K562 (cell line): Measurements from ENCODE around the gene S100A2. TPM values are rescaled to one million over a fixed set of nuclear protein-coding genes. Genes with fewer than 3 reads are reported as not detected.

Source experiments
- ATAC-seq: fragments of 200-7000 bp; cut with Tn5 transposase; 3 replicates; pipeline ENCODE4 v1.9.1; 2020; ENCODE audit warnings: moderate library complexity
- BruUV-seq: library from RNA; stranded (reverse); fragments of 400-500 nt; replicated peaks from 2 replicates; lab custom pipeline; 2021; lab: Mats Ljungman, UMichigan
- CTCF ChIA-PET: fragments of 300-600 bp; formaldehyde crosslinking; extraction: SDS; loops from one replicate; lab custom pipeline; 2021; ENCODE audit warnings: low intra/inter-chr PET ratio; lab: Yijun Ruan, JAX
- POLR2A ChIA-PET: fragments of 300-600, 350-650 bp; sonication (Branson Sonifier 250); formaldehyde crosslinking; extraction: SDS; loops from one replicate; lab custom pipeline; 2021; ENCODE audit warnings: antibody characterized with exemption, inconsistent platforms; lab: Yijun Ruan, JAX
- DNase-seq, 4 experiments: peaks; one replicate each; pipeline versions ENCODE4 v3.0.0 to v3.0.0-alpha.2; 2011 to 2018; ENCODE audit warnings: low spot score in 3 of 4, mixed read lengths in 3 of 4; ENCODE audit errors: extremely low read depth in 1 of 4
- FAIRE-seq: peaks from 2 replicates; lab custom pipeline; 2011; peaks lifted over from hg19 to GRCh38; lab: Jason Lieb, UNC
- H2AFZ ChIP-seq: 2 replicates; pipeline ENCODE4 v1.6.0; 2011; ENCODE audit warnings: low read depth, low read length, control low read depth, inconsistent platforms
- H3K27ac ChIP-seq: fragments of 200-600 bp; 3 replicates; pipeline ENCODE4 v1.8.0; 2011; ENCODE audit warnings: low read depth, mild to moderate bottlenecking, control low read depth, inconsistent platforms, low read length, moderate library complexity, mixed read lengths; ENCODE audit errors: extremely low read depth
- H3K27me3 ChIP-seq, 2 experiments: fragments of 300-600 bp in 1 of 2; 2 replicates in 1 of 2; 3 replicates in 1 of 2; pipeline versions ENCODE4 v1.6.0 to v1.8.0; 2011; ENCODE audit warnings: inconsistent platforms in 2 of 2, low read length in 2 of 2, mild to moderate bottlenecking in 1 of 2, mixed read lengths in 1 of 2, moderate library complexity in 1 of 2; ENCODE audit not compliant: control insufficient read depth in 2 of 2, insufficient read depth in 2 of 2
- H3K36me3 ChIP-seq: fragments of 300-600 bp; 3 replicates; pipeline ENCODE4 v1.8.0; 2011; ENCODE audit warnings: mild to moderate bottlenecking, low read length, inconsistent platforms; ENCODE audit not compliant: control insufficient read depth, insufficient read depth
- H3K4me1 ChIP-seq, 2 experiments: fragments of 200-600 bp in 1 of 2; replicated peaks in 1 of 2; 2 replicates in 1 of 2; 3 replicates in 1 of 2; pipeline versions ENCODE4 v1.5.1 to v1.8.0; 2011; ENCODE audit warnings: inconsistent platforms in 2 of 2, low read length in 2 of 2, mild to moderate bottlenecking in 1 of 2, mixed read lengths in 1 of 2, moderate library complexity in 1 of 2; ENCODE audit not compliant: control insufficient read depth in 2 of 2, insufficient read depth in 2 of 2
- H3K4me2 ChIP-seq: 2 replicates; pipeline ENCODE4 v1.6.1; 2011; ENCODE audit warnings: low read length, control low read depth, inconsistent platforms, mixed read lengths; ENCODE audit not compliant: insufficient read depth
- H3K4me3 ChIP-seq: fragments of 200-600 bp; sonication (generic), shearing (Covaris generic); 2 replicates; pipeline ENCODE4 v1.5.1; 2016; ENCODE audit warnings: control low read depth, inconsistent platforms
- H3K79me2 ChIP-seq: fragments of 200-600 bp; 3 replicates; pipeline ENCODE4 v1.8.0; 2011; ENCODE audit warnings: low read length, inconsistent platforms; ENCODE audit not compliant: control insufficient read depth, insufficient read depth
- H3K9ac ChIP-seq, 2 experiments: 2 replicates each; pipeline versions ENCODE4 v1.6.0 to v1.6.1; 2011; ENCODE audit warnings: low read depth in 2 of 2, low read length in 2 of 2, control low read depth in 1 of 2, inconsistent platforms in 1 of 2, mild to moderate bottlenecking in 1 of 2, mixed read lengths in 1 of 2; ENCODE audit not compliant: insufficient read depth in 1 of 2
- H3K9me1 ChIP-seq: one replicate; pipeline ENCODE4 v1.6.0; 2011; ENCODE audit warnings: inconsistent platforms, mild to moderate bottlenecking, low read length, moderate library complexity; ENCODE audit not compliant: control insufficient read depth, insufficient read depth
- H3K9me3 ChIP-seq: replicated peaks from 2 replicates; pipeline ENCODE4 v1.5.1; 2011; ENCODE audit warnings: low read depth, low read length, inconsistent platforms; ENCODE audit not compliant: control insufficient read depth, insufficient read depth
- H4K20me1 ChIP-seq: replicated peaks from 2 replicates; pipeline ENCODE4 v1.6.1; 2011; ENCODE audit warnings: low read length, inconsistent platforms, mixed read lengths; ENCODE audit not compliant: control insufficient read depth, insufficient read depth
- NFIX ChIP-seq: fragments of 250-450 bp; sonication (Bioruptor Pico); IDR thresholded peaks from 2 replicates; pipeline ENCODE4 v1.4.0; 2020; ENCODE audit warnings: low read depth, mild to moderate bottlenecking, moderate library complexity
- ZBTB7A ChIP-seq: IDR thresholded peaks from 2 replicates; pipeline ENCODE4 v1.6.1; 2011; ENCODE audit warnings: low read depth, mild to moderate bottlenecking, low read length, moderate library complexity, borderline replicate concordance; ENCODE audit not compliant: control insufficient read depth
- ZFX ChIP-seq: sonication (generic); formaldehyde crosslinking; IDR thresholded peaks from 2 replicates; pipeline ENCODE4 v1.8.0; 2022; ENCODE audit warnings: mild to moderate bottlenecking, missing genetic modification reagents, moderate library complexity
- WGBS: fragments of 100-300 bp; shearing (Covaris generic); methylation state at CpG from one replicate; pipeline ENCODE4 v1.1.6; 2016; ENCODE audit warnings: low coverage, mixed read lengths; ENCODE audit not compliant: insufficient coverage; ENCODE audit errors: missing lambda C conversion rate; 5-methylcytosine and 5-hydroxymethylcytosine counted together
- in situ Hi-C: fragments of 300-500 bp; cut with MboI; formaldehyde crosslinking; loops from 4 replicates; pipeline ENCODE4 v1.15.0; 2018; ENCODE audit warnings: inconsistent platforms, mixed read lengths
- intact Hi-C: fragments of 100-400 bp; cut with micrococcal nuclease; formaldehyde crosslinking; loops from 2 replicates; pipeline ENCODE4 v1.14.2; 2022
- polyA plus RNA-seq, 8 experiments: library from polyadenylated mRNA; depleted of rRNA in 4 of 8; stranded (reverse) in 5 of 8; unstranded in 3 of 8; fragments of >200 nt; fragmentation: Nextera tagmentation in 2 of 8; fragmentation: Illumina TruSeq in 1 of 8; extraction: Ambion mirVana in 2 of 8; extraction: Trizol in 1 of 8; gene quantifications; 2 replicates each; pipeline versions ENCODE4 v1.2.1 to v1.2.3, GENCODE V29; 2011 to 2014; ENCODE audit warnings: inconsistent platforms in 1 of 8, missing spikeins in 1 of 8
- total RNA-seq, 7 experiments: library from RNA; depleted of rRNA in 6 of 7; stranded (reverse); fragments of >200 nt in 6 of 7; fragmentation: Illumina TruSeq in 2 of 7; extraction: Trizol in 2 of 7; gene quantifications; 2 replicates each; pipeline versions ENCODE4 v1.2.1 to v1.2.3, GENCODE V29; 2011 to 2021; ENCODE audit warnings: low replicate concordance in 1 of 7
- TF ChIP-seq, protein P1 (sequence below): fragments of 450-650 bp; IDR thresholded peaks from 2 replicates; pipeline ENCODE4 v1.7.0; 2016; ENCODE audit warnings: borderline replicate concordance

Gene S100A2
- total and polyA plus RNA-seq, 9 of the 15 experiments (the other 6 are each of a cell fraction or from before 2014, with no cell fraction given), result 0.28 to 0.65 (median 0.44) TPM; not detected in 4

DNA sequence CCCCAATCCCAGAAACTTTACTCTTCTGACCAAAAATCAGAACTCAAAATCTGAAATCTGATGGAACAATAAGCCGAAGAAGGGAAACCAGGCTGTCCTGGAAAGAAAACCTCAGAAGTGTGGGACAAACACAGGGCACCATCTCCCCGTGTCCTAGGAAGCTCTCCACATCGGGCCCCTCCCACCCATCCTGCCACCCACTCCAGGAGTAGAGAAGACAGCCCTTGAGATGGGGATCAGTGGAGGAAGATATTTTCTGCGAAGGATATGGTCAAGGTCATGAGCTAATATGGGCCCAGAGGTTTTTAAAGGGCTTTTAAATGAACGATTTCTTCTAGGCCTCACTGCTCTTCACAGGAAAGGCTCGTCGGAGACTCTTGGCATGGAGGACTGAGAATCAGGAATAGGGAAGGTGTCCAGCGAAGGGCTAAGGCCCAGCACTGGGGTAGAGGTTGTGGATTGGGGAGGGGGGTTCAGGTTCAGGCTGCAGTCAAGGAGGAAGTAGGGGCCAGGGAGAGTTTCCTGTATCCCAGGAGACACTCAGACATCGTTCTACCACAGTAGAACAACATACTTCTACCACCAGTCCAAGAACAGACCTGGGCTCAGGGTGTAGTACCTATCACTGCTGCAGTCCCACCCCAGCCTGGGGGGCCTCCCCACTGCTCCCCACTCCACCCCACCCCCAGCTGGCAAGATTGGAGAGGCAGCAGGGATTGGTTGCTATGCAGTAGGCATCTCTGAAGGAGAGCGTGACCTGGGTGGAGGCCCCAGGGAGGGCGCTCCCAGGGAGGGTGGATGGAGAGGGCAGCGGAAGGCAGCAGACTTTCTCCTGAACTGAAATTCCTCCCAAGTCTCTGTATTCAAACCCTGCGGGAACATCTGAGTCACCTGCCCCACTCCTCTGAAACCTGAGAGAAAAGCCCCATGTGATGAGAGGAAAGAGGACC is 23.7 kb downstream of the S100A2 start:
- in situ Hi-C loops, result no loop called here
- Histone ChIP-seq H3K4me1 (peaks cover 76 to 80% of the 10 kb centered on the region in 2 experiments), H3K9me1 (no peaks in the 10 kb centered on the region), H3K36me3 (no peaks in the 10 kb centered on the region), H3K27ac (no peak overlapping the region), H3K9ac (peak overlapping the region in 1 of 2 experiments; percentile 10; a peak in 1 of 4 replicates), H3K4me2 (no peak overlapping the region)
- DNase-seq (no peak), FAIRE-seq (no peak)
- POLR2A ChIA-PET, result interaction anchor here (1.2 to 2.6 kb wide), 3 partner anchors 9 to 85 kb away, joined by 3 to 13 read pairs (median 9); partner anchors contain the start of gene S100A13
- 57% methylated on average over 13 of the region's 13 CpGs for WGBS
- BruUV-seq, result no TSS peak
- CTCF ChIA-PET, result no interaction called here
- TF ChIP-seq ZBTB7A (0 out of 2 replicates have a peak, but pooled peaks have one; percentile 25), ZFX (CRISPR knock-in tag) (peak; percentile 31; the same call in 1 of the 2 replicates), NFIX (CRISPR knock-in tag) (no peak)
- TF ChIP-seq, protein P1, sequence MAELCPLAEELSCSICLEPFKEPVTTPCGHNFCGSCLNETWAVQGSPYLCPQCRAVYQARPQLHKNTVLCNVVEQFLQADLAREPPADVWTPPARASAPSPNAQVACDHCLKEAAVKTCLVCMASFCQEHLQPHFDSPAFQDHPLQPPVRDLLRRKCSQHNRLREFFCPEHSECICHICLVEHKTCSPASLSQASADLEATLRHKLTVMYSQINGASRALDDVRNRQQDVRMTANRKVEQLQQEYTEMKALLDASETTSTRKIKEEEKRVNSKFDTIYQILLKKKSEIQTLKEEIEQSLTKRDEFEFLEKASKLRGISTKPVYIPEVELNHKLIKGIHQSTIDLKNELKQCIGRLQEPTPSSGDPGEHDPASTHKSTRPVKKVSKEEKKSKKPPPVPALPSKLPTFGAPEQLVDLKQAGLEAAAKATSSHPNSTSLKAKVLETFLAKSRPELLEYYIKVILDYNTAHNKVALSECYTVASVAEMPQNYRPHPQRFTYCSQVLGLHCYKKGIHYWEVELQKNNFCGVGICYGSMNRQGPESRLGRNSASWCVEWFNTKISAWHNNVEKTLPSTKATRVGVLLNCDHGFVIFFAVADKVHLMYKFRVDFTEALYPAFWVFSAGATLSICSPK, result no peak
- TF ChIP-seq, all 486 proteins: peak for 2
- Histone ChIP-seq H4K20me1 (no peaks in the 10 kb centered on the region), H3K79me2 (no peaks in the 10 kb centered on the region), H3K27me3 (no peaks in the 10 kb centered on the region), H2AFZ (peak overlapping the region; percentile 41; the same call in 1 of the 2 replicates), H3K4me3 (no peak overlapping the region), H3K9me3 (no peaks in the 10 kb centered on the region)
- no peak for ATAC-seq
- intact Hi-C loops, result no loop called here
